Erythroblast (primary cell): ENCODE data around the gene XAF1.

Experiments used
- GATA1 ChIP-seq: IDR thresholded peaks from 2 replicates; pipeline ENCODE4 v1.6.1; 2011; ENCODE audit warnings: low read depth, mild to moderate bottlenecking, control low read depth, low read length, moderate library complexity
- POLR2A ChIP-seq: IDR thresholded peaks from 2 replicates; pipeline ENCODE4 v1.6.1; 2011; ENCODE audit warnings: mild to moderate bottlenecking, low read length

DNA sequence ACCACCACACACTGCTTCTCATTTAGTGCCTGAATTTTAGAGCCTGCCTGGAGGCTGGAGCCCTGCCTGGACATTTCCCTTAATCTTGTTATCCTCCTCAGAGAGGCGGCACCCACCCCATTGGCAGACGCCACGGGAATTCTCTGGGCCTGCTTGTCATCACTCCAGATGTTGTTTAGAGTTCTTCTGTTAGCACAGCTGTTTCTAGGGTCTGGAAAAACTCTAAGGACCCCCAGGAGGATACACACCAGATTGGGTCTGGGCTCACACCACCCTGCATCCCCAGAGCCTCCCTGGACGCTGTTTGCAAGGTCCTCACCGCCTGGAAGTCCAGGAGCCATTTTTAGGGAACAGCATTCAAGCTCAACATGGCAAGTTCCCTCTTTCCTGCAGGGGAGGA lies 565 bp upstream of the XAF1 start:
- TF ChIP-seq POLR2A: no peak
- no peak for TF ChIP-seq GATA1
